Measurements from ENCODE around the gene ARL14EPL.

ARL14EPL gene

DNA sequence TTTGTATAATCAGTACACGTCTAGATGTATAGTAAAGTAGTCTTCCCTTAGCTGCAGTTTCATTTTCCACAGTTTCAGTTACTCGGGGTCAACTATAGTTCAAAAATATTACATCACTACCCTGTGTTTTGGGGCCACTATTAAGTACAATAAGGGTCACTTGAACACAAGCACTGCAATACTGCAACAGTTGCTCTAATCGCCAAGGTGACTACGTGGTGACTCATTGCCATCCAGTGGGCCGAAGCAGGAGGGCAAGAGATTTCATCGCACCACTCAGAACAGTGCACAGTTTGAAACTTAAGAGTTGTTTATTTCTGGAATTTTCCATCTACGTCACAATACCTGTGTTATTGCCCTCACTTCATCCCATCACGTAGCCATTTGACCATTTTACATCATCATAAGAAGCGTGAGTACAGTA, at the start of gene ARL14EPL:
ARL14EPL (plus strand) TSS at position 379 of the 424 bp plus-strand sequence. CDS start 18,994 bp downstream, outside the sequence.
- DNase-seq = no peak

DNA sequence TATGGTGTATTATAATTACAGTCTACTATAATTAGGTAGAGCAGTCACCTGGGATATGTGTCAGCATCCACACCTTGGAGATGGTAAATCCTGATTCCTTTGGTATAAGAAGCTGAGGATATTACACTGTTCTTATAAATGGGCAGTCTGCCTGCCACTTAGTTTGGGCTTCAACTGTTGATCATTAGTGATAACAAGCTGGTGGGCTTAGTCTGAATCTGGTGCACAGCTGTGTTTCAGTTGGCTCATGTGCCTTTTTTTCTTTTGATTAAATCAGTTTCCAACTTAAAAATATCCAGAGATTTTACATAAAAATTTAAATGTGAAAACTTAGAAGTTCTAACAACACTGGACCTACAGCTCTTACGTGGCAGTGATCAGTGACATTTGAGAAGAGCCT, 48.8 kb upstream of the ARL14EPL start:
- DNase-seq = no peak

GRCh38 chr5:115985802-115986757, 46.2 kb upstream of the ARL14EPL start:
- no peak for DNase-seq

DNA sequence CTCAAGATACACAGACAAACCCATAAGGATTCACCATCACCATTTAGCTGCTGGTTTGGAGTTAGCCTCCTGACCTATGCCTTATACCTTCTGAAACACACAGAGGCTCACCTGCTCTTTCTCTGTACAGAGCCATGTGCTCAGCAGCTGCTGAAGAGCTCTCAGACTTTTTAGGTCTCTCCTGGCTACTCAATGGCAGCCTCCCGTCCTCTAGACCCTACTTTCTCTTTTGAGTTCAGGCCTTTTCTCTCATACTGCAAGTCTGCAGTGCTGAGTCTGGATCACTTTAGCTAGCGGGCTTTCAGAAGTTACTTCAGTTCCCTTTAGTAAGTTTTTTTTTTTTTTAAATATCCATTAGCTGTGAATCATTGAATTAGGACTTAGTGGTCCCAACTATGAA, 44.3 kb upstream of the ARL14EPL start:
- DNase-seq = no peak

DNA sequence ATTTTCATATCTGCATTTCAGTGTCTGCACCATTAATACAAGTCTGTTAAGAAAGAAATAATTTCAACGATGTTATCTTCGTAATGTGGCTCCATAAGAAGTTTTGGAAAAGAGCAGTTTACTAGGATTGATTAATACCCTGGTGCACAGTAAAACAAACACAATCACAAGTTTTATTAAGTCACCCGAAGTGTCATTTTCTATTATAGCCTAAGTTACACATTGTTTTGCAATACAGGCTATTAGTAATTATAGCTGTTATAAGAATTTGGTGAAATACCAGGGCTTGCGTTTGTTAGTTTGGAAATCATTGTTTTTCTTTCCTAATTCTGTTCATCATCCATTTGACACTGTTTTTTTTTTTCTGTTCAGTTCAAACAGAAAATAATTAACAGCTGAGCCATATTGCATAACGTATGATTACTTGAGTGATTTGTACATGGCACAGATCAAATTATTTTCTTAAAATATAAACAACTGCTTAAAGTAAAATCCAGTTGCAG, 39.4 kb upstream of the ARL14EPL start:
- DNase-seq = no peak

DNA sequence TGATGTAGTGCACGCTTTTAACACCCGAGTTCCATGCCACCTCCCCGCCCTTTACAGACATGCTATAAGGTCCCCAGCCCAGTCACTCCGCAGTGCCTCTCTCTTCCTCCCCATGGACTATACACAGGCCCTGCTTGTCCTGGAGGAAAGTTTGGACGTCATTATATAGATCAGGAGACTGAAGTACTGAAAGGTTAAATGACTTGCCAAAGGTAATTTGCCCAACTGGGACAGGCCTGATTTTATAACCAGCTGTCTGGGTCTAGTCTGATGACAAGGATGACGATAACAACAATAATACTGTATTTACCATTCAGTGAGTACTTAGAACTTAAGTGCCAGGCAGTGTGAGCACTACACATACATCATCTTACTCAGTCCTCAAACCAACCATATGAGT, 36.9 kb upstream of the ARL14EPL start:
- no peak for DNase-seq

GRCh38 chr5:116002116-116002906, 30.0 kb upstream of the ARL14EPL start:
- no peak for DNase-seq

DNA sequence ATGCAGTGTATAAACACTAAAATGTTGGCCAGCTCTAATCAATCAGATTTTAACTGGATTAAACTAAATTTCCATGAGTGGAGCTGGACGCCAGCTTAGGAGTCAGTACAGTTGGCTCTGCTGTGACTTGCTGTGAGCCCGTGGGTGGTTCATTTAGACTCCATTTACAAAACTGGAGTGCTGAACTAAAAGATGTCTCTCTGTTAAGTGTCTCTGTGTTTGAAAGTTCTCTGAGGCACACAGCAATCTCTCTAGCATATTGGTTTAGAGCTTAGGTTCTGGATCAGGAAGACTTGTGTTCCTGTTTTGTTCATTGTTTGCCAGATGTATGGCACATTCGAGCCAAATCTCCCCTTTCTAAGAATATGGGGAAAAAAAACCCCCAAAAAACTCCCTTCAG, 28.0 kb upstream of the ARL14EPL start:
- no peak for DNase-seq

GRCh38 chr5:116009806-116010205, 22.5 kb upstream of the ARL14EPL start:
- no peak for DNase-seq

- no peak for DNase-seq
Measured at GRCh38 chr5:116011046-116011445, 21.2 kb upstream of the ARL14EPL start.

DNA sequence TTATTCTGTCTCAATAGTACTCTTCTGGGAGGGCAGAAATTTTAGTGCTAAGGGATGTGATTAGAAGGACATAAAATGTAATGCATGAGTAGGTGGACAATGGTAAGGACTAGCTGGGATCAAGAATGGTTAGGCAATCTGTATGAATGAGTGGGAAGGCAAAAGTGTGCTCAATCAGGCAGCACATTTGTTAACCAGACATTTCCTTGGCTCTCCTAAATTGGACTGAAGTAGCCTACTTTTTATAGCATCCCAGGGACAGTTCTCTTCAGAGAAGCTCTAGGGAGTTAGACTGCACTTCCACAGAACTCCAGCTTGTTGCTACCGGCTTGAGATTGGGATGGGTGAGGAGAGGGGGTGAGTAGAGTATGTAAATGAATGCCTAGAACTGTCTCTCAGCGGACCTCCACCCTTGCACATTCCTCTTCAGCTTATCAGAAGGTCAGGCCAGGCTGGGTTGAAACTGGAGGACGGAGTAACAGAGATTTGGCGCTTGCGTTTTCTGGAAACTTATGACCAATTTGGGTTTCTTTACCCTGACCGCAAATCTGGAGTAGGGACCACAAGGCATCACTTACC, 19.0 kb upstream of the ARL14EPL start:
- DNase-seq = no peak

GRCh38 chr5:116013936-116014335, 18.3 kb upstream of the ARL14EPL start:
- no peak for DNase-seq

DNA sequence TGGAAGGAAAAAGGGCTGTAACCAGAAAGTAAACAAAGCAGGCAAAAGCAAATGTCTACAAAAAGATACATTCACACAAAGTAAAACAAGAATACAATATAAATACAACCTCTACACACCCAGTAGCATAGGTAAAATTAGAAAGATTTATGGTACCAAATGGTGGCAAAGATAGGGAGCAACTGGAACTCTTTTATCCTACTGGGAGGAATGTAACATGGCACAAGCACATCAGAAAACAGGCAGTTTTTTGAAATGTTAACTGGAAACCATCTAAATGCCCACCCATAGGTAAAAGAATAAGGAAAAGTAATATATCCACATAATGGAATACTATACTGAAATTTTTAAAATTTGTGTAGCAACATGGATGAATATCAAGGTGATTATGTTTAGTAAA, 8.7 kb upstream of the ARL14EPL start:
- no peak for DNase-seq

DNA sequence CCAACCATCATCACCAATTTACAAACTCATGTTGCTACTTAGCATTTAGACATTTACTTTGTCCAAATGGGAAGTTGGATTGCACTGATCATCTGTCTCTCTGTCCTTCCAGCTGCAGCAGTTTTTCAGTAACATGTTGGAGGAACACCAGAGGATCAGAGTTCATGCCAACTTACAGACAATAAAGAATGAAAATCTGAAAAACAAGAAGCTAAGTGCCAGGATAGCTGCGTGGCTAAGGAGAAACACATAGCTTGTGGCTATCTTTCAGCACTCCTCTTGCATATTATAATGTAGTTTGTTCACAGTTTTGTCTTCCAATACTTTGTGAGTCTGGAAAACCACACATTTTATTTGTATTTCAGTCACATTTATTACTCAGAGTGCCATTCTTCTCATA, 6.4 kb upstream of the ARL14EPL start:
- DNase-seq = no peak

GRCh38 chr5:116032991-116033390, 719 bp downstream of the ARL14EPL start:
- no peak for DNase-seq

GRCh38 chr5:116035123-116035522, 2.9 kb downstream of the ARL14EPL start:
- DNase-seq = no peak

DNA sequence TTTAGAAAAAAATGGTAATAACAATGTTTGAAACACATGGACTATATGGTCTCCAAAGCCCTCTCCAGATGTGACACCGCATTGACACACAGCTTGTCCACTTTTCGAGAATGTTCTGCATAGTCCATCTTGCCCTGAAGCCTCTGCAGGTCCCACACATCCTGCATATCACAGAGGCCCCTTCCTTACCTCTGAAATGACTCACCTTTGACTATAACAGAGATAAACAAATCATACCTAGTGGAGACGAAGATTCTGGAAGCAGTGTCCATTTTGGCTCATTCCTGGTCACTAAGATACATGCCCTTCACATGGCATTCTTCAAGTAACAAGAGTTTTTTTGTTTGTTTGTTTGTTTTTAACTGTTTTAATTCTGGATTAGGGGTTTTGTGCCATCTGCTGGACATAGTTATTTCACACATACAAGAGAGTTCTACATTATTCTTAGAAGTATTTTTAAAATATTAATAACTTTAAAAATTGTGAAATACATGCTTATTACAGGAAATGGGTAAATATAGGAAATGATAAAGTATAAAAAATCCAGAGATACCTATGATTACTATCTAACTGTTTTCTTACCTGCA, 5.1 kb downstream of the ARL14EPL start:
- DNase-seq = no peak

GRCh38 chr5:116038817-116039216, 6.5 kb downstream of the ARL14EPL start:
- no peak for DNase-seq

GRCh38 chr5:116042375-116042774, 10.1 kb downstream of the ARL14EPL start:
- no peak for DNase-seq

GRCh38 chr5:116044073-116044472, 11.8 kb downstream of the ARL14EPL start:
- no peak for DNase-seq

- no peak for DNase-seq
Measured at GRCh38 chr5:116045821-116046220, 13.5 kb downstream of the ARL14EPL start.

DNA sequence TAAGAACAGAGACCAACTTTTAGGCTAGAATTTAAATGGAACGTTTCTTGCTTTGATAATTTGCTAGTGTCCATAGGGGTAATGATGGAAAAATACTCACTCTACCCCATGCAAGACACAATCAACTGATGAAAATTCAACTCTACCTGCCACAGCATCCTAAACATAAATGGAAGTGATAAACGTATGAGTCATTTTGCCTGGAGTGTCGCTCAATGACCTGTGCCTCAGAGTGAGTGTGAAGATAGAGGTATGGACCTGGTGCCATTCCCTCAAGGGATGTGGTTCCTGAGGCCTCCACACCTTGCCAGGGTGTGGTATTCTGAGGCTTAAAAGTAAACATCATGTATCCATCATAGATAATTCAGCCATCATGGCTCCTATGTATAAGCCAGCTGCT, 14.0 kb downstream of the ARL14EPL start:
- DNase-seq = no peak

GRCh38 chr5:116046823-116047222, 14.6 kb downstream of the ARL14EPL start:
- DNase-seq = no peak
